ENCODE measurements around the gene GTF3C5.
"Not testable (repeated sequence)": the region's sequence is repeated elsewhere in the genome, so short reads cannot be mapped to it uniquely, and the experiment has no call there.

The GTF3C5 gene

GRCh38 chr9:133028221-133028620 is 2.6 kb upstream of the GTF3C5 start:
- no peak for DNase-seq (ENCODE audit: low read depth in 3 of 3)

- no peak for DNase-seq (ENCODE audit: low read depth in 3 of 3)
Measured at GRCh38 chr9:133029994-133030316, 842 bp upstream of the GTF3C5 start.

- no peak for DNase-seq (ENCODE audit: low read depth in 3 of 3)
Measured at GRCh38 chr9:133031130-133031422, 279 bp downstream of the GTF3C5 start.

GRCh38 chr9:133031496-133031911 is 707 bp downstream of the GTF3C5 start:
- DNase-seq (ENCODE audit: low read depth in 3 of 3), result peak in 2 of 3 donors; percentile 20 to 21

- DNase-seq (ENCODE audit: low read depth in 3 of 3), result no peak
Measured at GRCh38 chr9:133032171-133032570, 1.4 kb downstream of the GTF3C5 start.

DNA sequence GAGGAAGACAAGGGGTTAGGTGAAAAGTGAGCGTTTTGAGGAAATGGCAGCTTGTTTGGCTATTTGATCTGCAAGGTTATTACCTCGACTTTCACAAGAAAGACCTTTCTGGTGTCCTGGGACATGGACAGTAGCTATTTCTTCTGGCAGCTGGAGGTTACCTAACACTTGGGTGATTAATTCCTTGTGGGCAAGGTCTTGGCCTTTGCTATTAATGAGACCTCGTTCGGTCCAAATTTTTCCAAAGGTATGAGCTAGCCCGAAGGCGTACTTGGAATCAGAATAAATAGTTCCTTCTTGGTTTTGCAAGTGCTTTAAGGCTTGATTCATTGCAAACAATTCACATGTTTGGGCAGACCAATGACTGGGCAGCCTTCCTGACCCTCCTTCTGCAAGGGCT is 4.9 kb downstream of the GTF3C5 start:
- DNase-seq (ENCODE audit: low read depth in 3 of 3), result no peak

GRCh38 chr9:133037775-133038515 is 7.1 kb downstream of the GTF3C5 start:
- DNase-seq (ENCODE audit: low read depth in 3 of 3), result no peak

- DNase-seq (ENCODE audit: low read depth in 3 of 3), result not testable (repeated sequence)
Measured at GRCh38 chr9:133040892-133041479, 10.2 kb downstream of the GTF3C5 start.

DNA sequence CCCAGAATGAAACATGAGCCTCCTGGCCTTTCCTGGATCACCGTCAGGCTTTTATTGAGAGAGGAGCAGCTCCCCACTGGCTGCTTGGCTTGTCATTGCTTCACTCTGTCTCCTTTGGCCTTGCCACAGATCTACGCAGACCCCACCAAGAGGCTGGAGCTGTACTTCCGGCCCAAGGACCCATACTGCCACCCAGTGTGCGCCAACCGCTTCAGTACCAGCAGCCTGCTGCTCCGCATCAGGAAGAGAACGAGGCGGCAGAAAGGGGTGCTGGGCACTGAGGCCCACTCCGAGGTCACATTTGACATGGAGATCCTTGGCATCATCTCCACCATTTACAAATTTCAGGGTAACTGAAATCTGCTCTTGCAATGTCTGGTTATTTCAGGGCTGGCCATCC is 11.2 kb downstream of the GTF3C5 start:
- DNase-seq (ENCODE audit: low read depth in 3 of 3), result no peak

GRCh38 chr9:133042676-133043075 is 11.9 kb downstream of the GTF3C5 start:
- DNase-seq (ENCODE audit: low read depth in 3 of 3), result no peak

- no peak for DNase-seq (ENCODE audit: low read depth in 3 of 3)
Measured at GRCh38 chr9:133043449-133044035, 12.7 kb downstream of the GTF3C5 start.

GRCh38 chr9:133044125-133044524 is 13.3 kb downstream of the GTF3C5 start:
- DNase-seq (ENCODE audit: low read depth in 3 of 3), result no peak

DNA sequence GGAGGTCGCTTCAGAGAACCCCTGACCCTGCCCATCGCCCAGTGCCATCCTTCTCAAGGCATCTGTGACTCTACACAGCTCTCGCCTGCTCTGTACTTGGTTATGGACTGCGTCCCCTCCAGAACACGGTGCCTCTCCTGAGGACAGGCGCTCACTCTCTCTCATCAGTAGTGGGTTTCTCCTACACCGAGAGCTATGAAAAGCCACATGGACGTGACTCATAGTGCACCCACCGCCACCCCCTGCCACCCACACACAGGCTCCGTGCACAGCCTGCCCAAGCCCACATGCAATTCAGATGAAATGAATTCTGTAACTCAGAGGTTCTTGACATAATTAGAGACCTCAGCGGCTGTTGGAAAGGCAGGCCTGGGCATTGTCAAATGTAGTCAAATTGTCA is 13.9 kb downstream of the GTF3C5 start:
- DNase-seq (ENCODE audit: low read depth in 3 of 3), result no peak

- no peak for DNase-seq (ENCODE audit: low read depth in 3 of 3)
Measured at GRCh38 chr9:133045132-133045531, 14.3 kb downstream of the GTF3C5 start.

GRCh38 chr9:133046196-133046899 is 15.6 kb downstream of the GTF3C5 start:
- no peak for DNase-seq (ENCODE audit: low read depth in 3 of 3)

DNA sequence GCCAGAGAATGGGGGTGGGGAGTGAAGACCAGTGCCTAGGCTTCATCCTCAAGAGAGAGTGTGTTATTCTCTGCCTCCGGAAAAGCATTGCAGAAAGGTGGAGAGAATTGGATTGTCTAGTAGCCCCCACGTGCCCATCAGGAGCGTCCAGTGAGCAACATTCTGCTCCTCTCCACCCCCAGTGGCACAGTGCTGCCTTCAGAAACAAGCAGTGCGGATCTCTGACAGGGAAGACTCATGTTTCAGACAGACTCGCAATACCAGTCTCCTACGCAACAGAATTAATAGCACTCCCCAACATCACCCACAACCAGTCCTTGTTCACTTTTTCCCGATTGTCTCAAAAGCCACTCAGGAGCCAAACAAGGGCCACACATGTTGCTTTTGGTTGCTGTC is 16.1 kb downstream of the GTF3C5 start:
- DNase-seq (ENCODE audit: low read depth in 3 of 3), result no peak

- no peak for DNase-seq (ENCODE audit: low read depth in 3 of 3)
Measured at GRCh38 chr9:133048595-133048994, 17.8 kb downstream of the GTF3C5 start.

- no peak for DNase-seq (ENCODE audit: low read depth in 3 of 3)
Measured at GRCh38 chr9:133049043-133049442, 18.2 kb downstream of the GTF3C5 start.

DNA sequence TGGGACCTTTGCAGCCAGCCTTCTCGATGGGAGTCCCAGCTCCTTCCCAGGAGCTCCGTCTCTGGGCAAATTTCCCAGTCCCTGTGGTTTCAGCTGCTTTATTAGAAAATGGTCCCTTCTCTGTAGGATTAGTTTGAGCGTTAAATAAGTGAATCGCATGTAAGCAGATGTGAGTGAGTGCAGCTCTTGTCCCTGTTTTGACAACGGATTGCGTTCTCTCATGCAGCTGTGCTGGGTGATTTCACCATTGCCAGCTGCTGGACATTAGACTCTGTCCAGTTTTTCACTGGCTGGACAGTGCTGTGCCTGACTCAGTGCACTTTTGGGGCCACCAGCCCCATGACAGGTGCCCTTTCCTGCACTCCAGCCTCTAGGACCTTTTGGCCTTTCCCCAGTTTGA is 19.3 kb downstream of the GTF3C5 start:
- no peak for DNase-seq (ENCODE audit: low read depth in 3 of 3)

DNA sequence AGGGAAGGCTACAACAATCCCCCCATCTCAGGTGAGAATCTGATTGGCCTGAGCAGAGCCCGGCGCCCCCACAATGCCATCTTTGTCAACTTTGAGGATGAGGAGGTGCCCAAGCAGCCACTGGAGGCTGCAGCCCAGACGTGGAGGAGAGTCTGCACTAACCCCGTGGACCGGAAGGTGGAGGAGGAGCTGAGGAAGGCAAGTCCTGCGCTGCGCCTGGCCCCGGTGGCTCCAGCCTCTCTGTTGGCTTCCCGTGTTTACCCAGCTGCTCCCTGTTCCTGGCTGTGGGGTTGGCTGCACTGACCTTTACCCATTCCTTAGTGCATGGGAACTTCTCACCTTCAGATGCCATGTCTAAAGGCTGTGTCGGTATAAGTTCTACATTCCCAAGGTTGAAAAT is 20.0 kb downstream of the GTF3C5 start:
- DNase-seq (ENCODE audit: low read depth in 3 of 3), result no peak

DNA sequence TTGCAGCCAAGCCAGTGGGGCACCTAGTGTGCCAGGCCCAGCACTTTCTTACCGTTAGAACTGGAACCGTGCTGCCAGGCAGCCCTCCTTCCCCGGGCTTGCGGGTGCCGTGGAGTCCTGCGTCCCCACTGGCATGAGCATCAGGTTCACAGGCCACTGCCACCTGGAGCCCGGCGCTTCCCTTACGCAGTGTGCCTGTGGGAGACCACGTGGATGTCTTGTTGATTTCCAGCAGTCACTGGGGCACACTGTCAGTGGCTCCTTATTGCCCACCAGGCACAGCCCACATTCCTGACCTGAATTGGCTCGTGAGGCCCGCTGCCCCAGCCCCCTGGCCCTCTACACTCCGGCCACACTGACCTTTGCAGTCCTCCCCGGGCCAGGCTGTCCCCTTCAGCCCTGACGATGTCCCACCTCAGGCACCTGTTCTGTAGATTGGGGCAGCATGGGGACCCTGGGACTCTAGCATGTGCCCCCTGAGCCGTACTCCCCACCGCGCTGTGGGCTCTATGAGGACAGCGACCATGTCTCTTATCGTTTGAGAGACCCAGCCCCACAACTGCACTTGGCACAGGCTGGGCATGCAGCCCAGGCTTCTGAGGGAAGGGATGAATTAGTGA is 20.6 kb downstream of the GTF3C5 start:
- no peak for DNase-seq (ENCODE audit: low read depth in 3 of 3)

GRCh38 chr9:133051966-133052539 is 21.3 kb downstream of the GTF3C5 start:
- no peak for DNase-seq (ENCODE audit: low read depth in 3 of 3)
